ENCODE measurements around the gene OR10R2.

DNA sequence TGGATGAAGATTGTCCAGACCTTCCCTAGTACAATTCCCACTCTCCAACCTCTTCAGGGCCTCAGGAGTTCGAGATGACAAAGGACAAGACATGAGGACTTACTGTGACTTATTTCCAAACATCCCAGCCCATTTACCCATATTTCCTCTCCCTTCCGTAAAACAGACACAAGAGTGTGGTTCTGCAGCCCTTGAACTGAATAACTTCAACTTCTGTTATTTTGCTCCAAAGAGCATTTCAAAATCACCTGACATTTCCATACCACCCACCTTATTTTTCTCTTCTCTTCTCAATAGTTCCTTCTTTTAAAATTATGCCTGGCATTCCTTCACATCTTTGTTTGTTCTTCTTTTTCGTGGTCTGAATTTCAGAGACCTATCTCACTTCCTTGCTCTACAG lies 37.3 kb upstream of the OR10R2 start:
- TF ChIP-seq, protein P1, sequence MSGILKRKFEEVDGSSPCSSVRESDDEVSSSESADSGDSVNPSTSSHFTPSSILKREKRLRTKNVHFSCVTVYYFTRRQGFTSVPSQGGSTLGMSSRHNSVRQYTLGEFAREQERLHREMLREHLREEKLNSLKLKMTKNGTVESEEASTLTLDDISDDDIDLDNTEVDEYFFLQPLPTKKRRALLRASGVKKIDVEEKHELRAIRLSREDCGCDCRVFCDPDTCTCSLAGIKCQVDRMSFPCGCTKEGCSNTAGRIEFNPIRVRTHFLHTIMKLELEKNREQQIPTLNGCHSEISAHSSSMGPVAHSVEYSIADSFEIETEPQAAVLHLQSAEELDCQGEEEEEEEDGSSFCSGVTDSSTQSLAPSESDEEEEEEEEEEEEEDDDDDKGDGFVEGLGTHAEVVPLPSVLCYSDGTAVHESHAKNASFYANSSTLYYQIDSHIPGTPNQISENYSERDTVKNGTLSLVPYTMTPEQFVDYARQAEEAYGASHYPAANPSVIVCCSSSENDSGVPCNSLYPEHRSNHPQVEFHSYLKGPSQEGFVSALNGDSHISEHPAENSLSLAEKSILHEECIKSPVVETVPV (CRISPR knock-in tag; IDR thresholded peaks at IDR 0.05) = no peak
- TF ChIP-seq ZFP3 (CRISPR knock-in tag; IDR thresholded peaks at IDR 0.05) (no peak), ZNF565 (CRISPR knock-in tag; conservative IDR thresholded peaks at IDR 0.05; ENCODE audit: low read depth) (no peak), PPARA (CRISPR knock-in tag; IDR thresholded peaks at IDR 0.05; ENCODE audit: borderline replicate concordance) (no peak), ZFP30 (CRISPR knock-in tag; IDR thresholded peaks at IDR 0.05) (no peak), GLIS3 (CRISPR knock-in tag; IDR thresholded peaks at IDR 0.05) (no peak), TCF4 (CRISPR knock-in tag; IDR thresholded peaks at IDR 0.05; ENCODE audit: borderline replicate concordance) (no peak), RARB (CRISPR knock-in tag; IDR thresholded peaks at IDR 0.05) (no peak), BACH2 (CRISPR knock-in tag; IDR thresholded peaks at IDR 0.05; ENCODE audit: borderline replicate concordance) (no peak), SNAI2 (CRISPR knock-in tag; IDR thresholded peaks at IDR 0.05) (no peak), ZNF8 (CRISPR knock-in tag; IDR thresholded peaks at IDR 0.05) (no peak), ISL1 (CRISPR knock-in tag; IDR thresholded peaks at IDR 0.05) (no peak)
- TF ChIP-seq, protein P2, sequence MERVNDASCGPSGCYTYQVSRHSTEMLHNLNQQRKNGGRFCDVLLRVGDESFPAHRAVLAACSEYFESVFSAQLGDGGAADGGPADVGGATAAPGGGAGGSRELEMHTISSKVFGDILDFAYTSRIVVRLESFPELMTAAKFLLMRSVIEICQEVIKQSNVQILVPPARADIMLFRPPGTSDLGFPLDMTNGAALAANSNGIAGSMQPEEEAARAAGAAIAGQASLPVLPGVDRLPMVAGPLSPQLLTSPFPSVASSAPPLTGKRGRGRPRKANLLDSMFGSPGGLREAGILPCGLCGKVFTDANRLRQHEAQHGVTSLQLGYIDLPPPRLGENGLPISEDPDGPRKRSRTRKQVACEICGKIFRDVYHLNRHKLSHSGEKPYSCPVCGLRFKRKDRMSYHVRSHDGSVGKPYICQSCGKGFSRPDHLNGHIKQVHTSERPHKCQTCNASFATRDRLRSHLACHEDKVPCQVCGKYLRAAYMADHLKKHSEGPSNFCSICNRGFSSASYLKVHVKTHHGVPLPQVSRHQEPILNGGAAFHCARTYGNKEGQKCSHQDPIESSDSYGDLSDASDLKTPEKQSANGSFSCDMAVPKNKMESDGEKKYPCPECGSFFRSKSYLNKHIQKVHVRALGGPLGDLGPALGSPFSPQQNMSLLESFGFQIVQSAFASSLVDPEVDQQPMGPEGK (CRISPR knock-in tag; IDR thresholded peaks at IDR 0.05; ENCODE audit: borderline replicate concordance) = no peak

All from SK-N-SH treated with all-trans-retinoic acid at 6 μM for 48 hours (cell line).